HG03521 (cell line): ENCODE measurements around the gene KCNMB2.
A peak's percentile ranks its signal among the peaks of the same experiment; 100 is the strongest.
"Not testable (repeated sequence)": the region's sequence is repeated elsewhere in the genome, so short reads cannot be mapped to it uniquely, and the experiment has no call there.

Source experiments
- ATAC-seq: cut with Tn5 transposase; IDR thresholded peaks from one replicate; pipeline ENCODE4 v1.9.1; 2021; ENCODE audit warnings: mild to moderate bottlenecking, moderate library complexity; ENCODE audit not compliant: unreplicated experiment

KCNMB2 gene

GRCh38 chr3:178518660-178519396, 17.4 kb upstream of the KCNMB2 start:
- ATAC-seq = peak; percentile 81

GRCh38 chr3:178519701-178520100, 16.5 kb upstream of the KCNMB2 start:
- no peak for ATAC-seq

- no peak for ATAC-seq
Observed at GRCh38 chr3:178520451-178520850, 15.8 kb upstream of the KCNMB2 start.

GRCh38 chr3:178522200-178523052, 13.8 kb upstream of the KCNMB2 start:
- ATAC-seq = no peak

GRCh38 chr3:178525251-178525650, 11.0 kb upstream of the KCNMB2 start:
- no peak for ATAC-seq

GRCh38 chr3:178526291-178526690, 9.9 kb upstream of the KCNMB2 start:
- ATAC-seq = no peak

GRCh38 chr3:178527981-178528380, 8.3 kb upstream of the KCNMB2 start:
- ATAC-seq = no peak

- ATAC-seq = no peak
Observed at GRCh38 chr3:178529606-178530225, 6.5 kb upstream of the KCNMB2 start.

- no peak for ATAC-seq
Observed at GRCh38 chr3:178532476-178532875, 3.8 kb upstream of the KCNMB2 start.

GRCh38 chr3:178537122-178537705, 978 bp downstream of the KCNMB2 start:
- no peak for ATAC-seq

GRCh38 chr3:178538056-178538455, 1.8 kb downstream of the KCNMB2 start:
- no peak for ATAC-seq

GRCh38 chr3:178540184-178540583, 3.9 kb downstream of the KCNMB2 start:
- no peak for ATAC-seq

GRCh38 chr3:178545337-178545736, 9.1 kb downstream of the KCNMB2 start:
- no peak for ATAC-seq

GRCh38 chr3:178546079-178546478, 9.8 kb downstream of the KCNMB2 start:
- ATAC-seq = no peak

- ATAC-seq = not testable (repeated sequence)
Observed at GRCh38 chr3:178549426-178549825, 13.2 kb downstream of the KCNMB2 start.

- ATAC-seq = no peak
Observed at GRCh38 chr3:178551916-178552321, 15.7 kb downstream of the KCNMB2 start.

- no peak for ATAC-seq
Observed at GRCh38 chr3:178558637-178559036, 22.4 kb downstream of the KCNMB2 start.

- ATAC-seq = no peak
Observed at GRCh38 chr3:178560759-178561158, 24.5 kb downstream of the KCNMB2 start.

- no peak for ATAC-seq
Observed at GRCh38 chr3:178561239-178561638, 25.0 kb downstream of the KCNMB2 start.

GRCh38 chr3:178562143-178562946, 26.1 kb downstream of the KCNMB2 start:
- ATAC-seq = no peak

GRCh38 chr3:178562947-178563232, 26.7 kb downstream of the KCNMB2 start:
- ATAC-seq = no peak
